ENCODE results near the gene CEBPZ.
A peak's percentile ranks its signal among the peaks of the same experiment; 100 is the strongest.
"Not testable (repeated sequence)": the region's sequence is repeated elsewhere in the genome, so short reads cannot be mapped to it uniquely, and the experiment has no call there.

The CEBPZ gene

GRCh38 chr2:37231241-37232130, at the start of gene CEBPZ, which contains the start of gene NDUFAF7:
TSS of gene CEBPZ (minus strand) at chr2:37231596. CDS start at chr2:37231567, 29 bp downstream.
TSS of gene NDUFAF7 (plus strand) at chr2:37231658. CDS start at chr2:37231706, 48 bp downstream.
- peak; percentile 88 to 89 for DNase-seq (ENCODE audit: low read depth in 2 of 2)

- no peak for DNase-seq (ENCODE audit: low read depth in 2 of 2)
These were observed 44.9 kb upstream of the CEBPZ start for GRCh38 chr2:37276291-37276690.

DNA sequence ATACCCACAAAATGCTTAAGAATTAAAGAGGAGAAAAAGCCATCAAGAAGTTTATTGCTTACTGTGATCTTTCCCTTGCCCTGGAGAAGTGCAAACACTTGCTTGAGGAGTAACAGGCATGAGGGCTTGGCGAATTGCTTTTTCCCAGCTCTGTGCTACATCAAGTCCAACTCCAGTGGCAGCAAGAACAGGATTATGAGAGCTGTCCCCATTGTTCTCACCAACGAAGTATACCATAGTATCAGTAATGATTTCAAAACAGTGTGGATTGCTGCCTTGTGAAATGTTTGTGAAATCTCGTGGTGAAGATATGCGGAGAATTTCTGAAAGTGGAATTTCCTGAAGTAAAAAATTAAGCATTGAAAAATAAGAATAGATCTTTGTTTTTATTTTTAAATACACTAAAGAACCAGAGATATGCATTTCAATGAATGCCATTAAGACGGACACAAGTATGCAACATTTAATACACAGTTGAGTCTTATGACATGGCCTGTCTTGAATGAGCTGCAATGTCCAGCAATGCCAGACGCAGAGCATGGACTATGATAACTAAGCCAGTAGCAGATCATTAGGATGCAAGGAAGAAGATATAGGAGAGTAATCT, 43.1 kb upstream of the CEBPZ start:
- no peak for DNase-seq (ENCODE audit: low read depth in 2 of 2)

DNA sequence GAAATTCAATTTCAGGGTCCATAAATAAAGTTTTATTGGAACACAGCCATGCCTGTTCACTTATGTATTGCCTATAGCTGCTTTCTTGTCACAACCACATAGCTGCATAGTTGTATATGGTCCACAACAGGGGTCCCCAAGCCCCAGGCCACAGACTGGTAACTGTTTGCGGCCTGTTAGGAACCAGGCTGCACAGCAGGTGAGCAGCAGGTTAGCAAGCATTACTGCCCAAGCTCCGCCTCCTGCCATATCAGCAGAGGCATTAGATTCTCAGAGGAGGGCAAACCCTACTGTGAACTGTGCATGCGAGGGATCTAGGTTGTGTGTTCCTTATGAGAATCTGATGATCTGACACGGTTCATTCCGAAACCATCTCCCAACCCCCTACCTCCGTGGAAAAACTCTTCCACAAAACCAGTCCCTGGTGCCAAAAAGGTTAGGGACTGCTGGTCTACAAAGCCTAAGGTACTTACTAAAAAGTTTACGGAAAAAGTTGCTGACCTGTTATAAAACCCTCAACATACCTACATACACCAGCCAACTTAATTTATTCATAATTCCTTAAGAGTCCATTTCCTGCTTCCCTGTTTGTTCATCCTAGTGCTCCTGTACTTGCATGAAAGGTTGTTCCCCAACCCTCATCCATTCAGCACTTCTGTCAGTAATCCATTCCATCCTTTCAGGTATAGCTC, 40.1 kb upstream of the CEBPZ start:
- no peak for DNase-seq (ENCODE audit: low read depth in 2 of 2)

GRCh38 chr2:37268111-37268510, 36.7 kb upstream of the CEBPZ start:
- DNase-seq (ENCODE audit: low read depth in 2 of 2) = no peak

DNA sequence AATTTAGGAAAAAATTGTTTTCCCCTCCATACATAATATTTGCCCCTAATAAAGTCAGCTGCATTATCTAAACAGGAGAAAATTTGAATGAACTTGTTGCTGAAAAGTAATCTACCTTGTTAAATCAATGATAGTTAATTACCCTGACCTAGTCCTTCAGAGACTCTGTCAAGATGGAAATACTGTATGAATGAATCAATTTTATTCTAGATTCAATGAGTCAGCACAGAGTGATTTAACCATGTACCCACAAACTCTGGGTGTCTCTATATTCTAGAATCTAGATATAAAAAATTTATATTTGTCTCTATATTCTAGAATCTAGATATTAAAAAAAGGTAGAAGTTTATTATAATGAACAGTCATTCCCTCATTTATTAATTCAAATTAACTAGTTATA, 36.3 kb upstream of the CEBPZ start:
- DNase-seq (ENCODE audit: low read depth in 2 of 2) = no peak

DNA sequence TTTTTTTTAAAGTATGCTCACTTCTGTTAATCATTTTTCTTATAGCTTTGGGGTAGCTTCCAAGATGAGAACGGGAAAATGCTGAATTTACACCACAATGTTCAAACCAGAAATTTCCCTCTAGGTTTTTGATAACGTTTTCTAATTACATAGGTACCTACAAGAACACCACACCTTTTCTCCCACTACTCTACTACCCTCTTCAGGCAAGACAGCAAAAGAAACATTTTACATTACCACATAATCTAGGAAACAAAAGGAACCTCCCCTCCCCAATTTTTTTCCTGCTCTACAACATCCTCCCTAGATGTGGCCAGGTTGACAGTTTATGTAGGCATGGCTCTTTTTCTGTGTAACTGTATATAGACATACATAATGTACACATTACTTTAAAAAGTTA, 32.4 kb upstream of the CEBPZ start:
- DNase-seq (ENCODE audit: low read depth in 2 of 2) = no peak

GRCh38 chr2:37262522-37262921, 31.1 kb upstream of the CEBPZ start:
- no peak for DNase-seq (ENCODE audit: low read depth in 2 of 2)

DNA sequence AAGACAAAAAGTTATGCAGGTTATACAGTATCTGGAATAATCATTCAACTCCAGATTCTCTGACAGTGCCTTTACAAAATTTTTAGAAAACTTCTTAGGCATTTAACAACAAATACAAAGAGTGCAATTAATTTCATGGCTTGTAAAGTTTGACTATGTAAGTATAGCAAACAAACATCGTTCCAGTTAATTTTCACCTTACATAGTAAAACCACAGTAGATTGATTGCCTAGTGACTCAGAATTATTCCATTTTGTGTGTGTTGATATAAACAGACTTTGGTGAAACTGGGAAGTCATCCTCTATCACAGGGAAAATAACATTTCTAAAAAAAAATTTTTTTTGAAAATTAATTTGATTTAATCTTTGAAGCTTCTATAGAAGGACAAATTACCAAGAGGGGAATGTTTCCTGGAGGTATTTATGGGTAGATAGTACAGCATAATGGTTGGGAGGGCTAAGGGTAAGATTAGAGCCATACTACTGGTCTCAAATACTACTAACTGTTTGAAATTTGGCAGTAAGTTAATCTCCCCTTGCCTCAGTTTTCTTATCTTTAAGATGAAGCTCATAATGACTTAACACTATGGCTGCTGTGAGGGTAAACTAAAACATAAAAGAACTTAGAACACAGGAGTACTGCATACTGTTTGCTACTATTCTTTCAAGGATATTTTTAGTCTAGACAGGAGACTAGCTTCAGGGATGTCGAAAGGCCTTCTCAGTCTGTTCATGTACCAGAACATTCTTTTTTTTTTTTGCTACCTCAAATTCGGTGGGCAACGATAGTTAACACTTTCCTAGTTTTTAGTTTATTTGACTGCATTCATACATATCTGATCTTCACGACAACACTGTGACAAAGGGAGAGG, 19.7 kb upstream of the CEBPZ start:
- DNase-seq (ENCODE audit: low read depth in 2 of 2) = no peak

GRCh38 chr2:37246205-37246604, 14.8 kb upstream of the CEBPZ start:
- no peak for DNase-seq (ENCODE audit: low read depth in 2 of 2)

- no peak for DNase-seq (ENCODE audit: low read depth in 2 of 2)
These were observed 13.4 kb upstream of the CEBPZ start for GRCh38 chr2:37244755-37245154.

- no peak for DNase-seq (ENCODE audit: low read depth in 2 of 2)
These were observed 12.6 kb upstream of the CEBPZ start for GRCh38 chr2:37244017-37244416.

DNA sequence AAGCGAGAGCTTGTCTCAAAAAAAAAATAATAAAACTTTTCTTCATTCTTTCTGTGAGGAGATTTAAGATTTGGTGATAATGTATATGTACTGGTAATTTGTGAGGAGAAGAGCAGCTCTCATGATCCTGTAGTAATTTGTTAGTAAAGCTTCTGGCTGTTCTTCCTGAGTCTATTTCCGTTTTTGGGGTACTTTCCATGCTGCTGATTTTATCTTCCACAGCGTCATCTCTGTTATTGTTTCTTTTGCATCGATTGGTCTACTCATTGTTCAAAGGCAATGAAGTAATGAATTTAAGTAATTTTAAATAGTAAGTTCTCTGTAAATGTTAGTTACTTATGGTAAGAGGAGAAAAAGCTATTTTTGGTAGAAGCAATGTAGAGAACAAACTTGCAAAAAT, 12.0 kb upstream of the CEBPZ start:
- DNase-seq (ENCODE audit: low read depth in 2 of 2) = no peak

GRCh38 chr2:37232131-37232933, 936 bp upstream of the CEBPZ start:
- no peak for DNase-seq (ENCODE audit: low read depth in 2 of 2)

GRCh38 chr2:37230581-37230980, 815 bp downstream of the CEBPZ start:
- no peak for DNase-seq (ENCODE audit: low read depth in 2 of 2)

DNA sequence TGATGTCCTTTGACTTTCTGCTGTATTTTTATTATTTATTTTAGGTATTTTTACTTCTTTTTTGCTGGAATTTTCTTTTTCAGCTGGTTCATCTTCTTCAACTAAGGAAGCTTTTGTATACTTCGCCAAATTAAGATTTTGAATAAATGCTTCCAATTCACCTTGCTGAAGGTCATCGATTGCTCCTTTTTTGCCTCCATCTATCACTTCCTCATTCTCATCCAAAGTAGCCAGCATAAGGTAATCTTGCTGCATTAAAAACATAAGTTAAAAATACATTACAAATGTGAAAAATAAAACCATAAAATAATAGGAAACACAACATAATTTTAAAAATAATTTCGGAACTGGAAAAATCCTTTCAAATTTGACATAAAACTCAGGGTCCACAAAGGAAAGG, 2.6 kb downstream of the CEBPZ start:
- DNase-seq (ENCODE audit: low read depth in 2 of 2) = no peak

DNA sequence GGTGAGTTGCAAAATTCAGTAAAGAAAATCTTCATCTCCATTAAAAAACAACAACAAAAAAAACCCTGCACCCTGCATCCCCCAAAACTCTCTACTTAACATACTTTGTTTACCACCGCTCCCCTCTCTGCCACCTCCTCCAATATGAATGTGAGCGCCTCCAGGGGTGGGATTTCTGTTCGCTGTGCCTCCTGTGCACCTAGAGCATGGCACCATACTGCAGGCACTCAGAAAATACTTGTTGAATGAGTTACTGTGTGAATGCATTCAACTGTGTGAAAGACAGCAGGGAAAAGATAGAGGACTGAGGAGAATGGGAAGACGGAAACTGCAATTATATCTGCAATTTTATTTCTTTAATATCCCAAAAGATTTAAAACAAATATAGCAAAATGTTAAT, 4.5 kb downstream of the CEBPZ start:
- no peak for DNase-seq (ENCODE audit: low read depth in 2 of 2)

DNA sequence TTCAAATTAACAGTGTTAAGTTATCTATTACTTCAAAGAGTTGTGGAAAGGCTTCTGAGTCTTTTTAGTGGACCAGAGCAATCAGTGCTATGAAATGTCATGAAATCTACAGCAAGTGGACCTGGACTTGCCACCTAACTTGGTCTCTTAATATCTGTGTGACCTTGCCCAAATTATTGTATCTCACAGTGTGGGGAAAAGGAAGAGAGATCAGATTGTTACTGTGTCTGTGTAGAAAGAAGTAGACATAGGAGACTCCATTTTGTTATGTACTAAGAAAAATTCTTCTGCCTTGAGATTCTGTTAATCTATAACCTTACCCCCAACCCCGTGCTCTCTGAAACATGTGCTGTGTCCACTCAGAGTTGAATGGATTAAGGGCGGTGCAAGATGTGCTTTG, 6.3 kb downstream of the CEBPZ start:
- DNase-seq (ENCODE audit: low read depth in 2 of 2) = not testable (repeated sequence)

GRCh38 chr2:37224063-37224462, 7.3 kb downstream of the CEBPZ start:
- no peak for DNase-seq (ENCODE audit: low read depth in 2 of 2)

GRCh38 chr2:37223131-37223530, 8.3 kb downstream of the CEBPZ start:
- DNase-seq (ENCODE audit: low read depth in 2 of 2) = no peak

GRCh38 chr2:37219046-37219445, 12.3 kb downstream of the CEBPZ start:
- no peak for DNase-seq (ENCODE audit: low read depth in 2 of 2)

Measured in stimulated activated CD4-positive, alpha-beta T cell treated with anti-CD3 and anti-CD28 coated beads, Interleukin-15, amount 100 ng/mL, for 48 hours (primary cell).